ENCODE measurements around the gene CYFIP1.

CYFIP1 gene

GRCh38 chr15:22863356-22863755 is 116.8 kb downstream of the CYFIP1 start:
- no peak for DNase-seq

GRCh38 chr15:22861161-22861560 is 119.0 kb downstream of the CYFIP1 start:
- no peak for DNase-seq

DNA sequence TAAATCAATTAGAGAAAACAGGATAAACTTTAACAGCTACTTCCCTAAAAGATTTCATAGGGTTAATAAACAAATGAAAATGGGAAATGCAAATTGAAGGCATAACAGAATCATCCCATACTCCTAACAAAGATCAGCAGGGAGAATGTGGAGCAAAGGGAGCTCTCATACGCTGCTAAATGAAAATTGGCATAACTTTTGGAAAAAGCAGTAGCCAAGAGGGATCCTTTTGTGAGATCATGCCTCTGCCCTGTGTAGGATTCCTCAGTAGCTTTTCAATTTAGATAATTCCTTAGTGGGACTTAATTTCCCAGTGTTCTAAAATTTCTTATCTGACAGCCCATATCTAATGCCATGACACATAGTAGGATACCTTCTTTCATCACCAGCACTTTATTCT is 123.5 kb downstream of the CYFIP1 start:
- no peak for DNase-seq

DNA sequence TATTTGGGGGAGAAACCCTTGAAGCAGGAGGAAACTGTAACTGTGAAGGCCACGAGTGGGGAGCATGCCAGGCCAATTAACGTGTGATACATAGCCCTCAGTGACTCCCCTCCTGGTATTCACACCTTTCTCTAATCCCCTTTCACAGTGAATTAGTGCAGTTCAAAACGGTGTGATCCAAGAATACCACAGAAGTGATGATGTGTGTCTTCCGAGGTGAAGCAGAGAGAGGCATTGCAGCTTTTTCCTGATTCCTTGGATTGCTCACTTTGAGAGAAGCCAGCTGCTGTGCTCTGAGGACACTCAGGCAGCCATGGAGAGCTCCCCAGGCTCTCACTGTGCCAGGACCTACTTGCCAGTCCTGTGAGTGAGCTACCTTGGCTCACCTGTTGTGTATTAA is 124.4 kb downstream of the CYFIP1 start:
- no peak for DNase-seq

DNA sequence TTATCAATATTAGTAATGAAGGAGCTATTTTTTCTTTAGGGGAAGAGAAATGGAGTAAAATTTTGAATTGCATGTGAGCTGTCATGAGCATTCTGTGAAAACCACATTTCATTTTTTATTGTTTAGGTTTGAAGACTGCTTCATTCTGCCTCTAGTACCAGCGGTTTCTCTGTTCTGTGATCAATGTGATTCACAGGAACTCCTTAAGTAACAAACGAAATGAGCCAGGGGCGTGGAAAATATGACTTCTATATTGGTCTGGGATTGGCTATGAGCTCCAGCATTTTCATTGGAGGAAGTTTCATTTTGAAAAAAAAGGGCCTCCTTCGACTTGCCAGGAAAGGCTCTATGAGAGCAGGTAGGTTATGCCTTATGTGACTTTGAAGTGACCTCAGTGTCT is 128.7 kb downstream of the CYFIP1 start:
- no peak for DNase-seq

GRCh38 chr15:22850055-22850454 is 130.1 kb downstream of the CYFIP1 start:
- no peak for DNase-seq

- DNase-seq, result no peak
These were observed 134.1 kb downstream of the CYFIP1 start for GRCh38 chr15:22846073-22846472.

GRCh38 chr15:22845289-22845900 is 134.8 kb downstream of the CYFIP1 start:
- DNase-seq, result no peak

GRCh38 chr15:22844421-22845288 is 135.5 kb downstream of the CYFIP1 start:
- DNase-seq, result no peak

GRCh38 chr15:22839046-22839695 is 141.0 kb downstream of the CYFIP1 start:
- no peak for DNase-seq

- peak; percentile 98 for DNase-seq
These were observed 141.7 kb downstream of the CYFIP1 start, which contains the start of gene NIPA2 for GRCh38 chr15:22838292-22839042. NIPA2 (plus strand) TSS chr15:22838666; CDS start chr15:22851732, 13,066 bp downstream.

- DNase-seq, result no peak
These were observed 148.7 kb downstream of the CYFIP1 start for GRCh38 chr15:22831473-22831872.

- no peak for DNase-seq
These were observed 153.0 kb downstream of the CYFIP1 start for GRCh38 chr15:22827125-22827524.

DNA sequence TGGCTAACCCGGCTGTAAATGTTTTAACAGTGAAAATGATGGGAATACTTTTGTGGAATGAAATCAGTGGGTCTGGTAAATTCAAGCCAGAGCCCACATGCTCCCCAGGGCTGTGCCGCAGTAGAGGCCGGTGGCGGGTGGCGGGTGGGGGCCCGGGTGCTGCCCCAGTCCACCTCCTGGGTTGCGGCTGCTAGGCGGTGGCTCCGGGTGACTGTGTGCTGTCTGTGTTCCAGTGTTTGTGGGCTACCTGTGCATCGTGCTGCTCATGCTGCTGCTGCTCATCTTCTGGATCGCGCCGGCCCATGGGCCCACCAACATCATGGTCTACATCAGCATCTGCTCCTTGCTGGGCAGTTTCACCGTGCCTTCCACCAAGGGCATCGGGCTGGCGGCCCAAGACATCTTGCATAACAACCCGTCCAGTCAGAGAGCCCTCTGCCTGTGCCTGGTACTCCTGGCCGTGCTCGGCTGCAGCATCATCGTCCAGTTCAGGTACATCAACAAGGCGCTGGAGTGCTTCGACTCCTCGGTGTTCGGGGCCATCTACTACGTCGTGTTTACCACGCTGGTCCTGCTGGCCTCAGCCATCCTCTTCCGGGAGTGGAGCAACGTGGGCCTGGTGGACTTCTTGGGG is 156.6 kb downstream of the CYFIP1 start:
- no peak for DNase-seq

DNA sequence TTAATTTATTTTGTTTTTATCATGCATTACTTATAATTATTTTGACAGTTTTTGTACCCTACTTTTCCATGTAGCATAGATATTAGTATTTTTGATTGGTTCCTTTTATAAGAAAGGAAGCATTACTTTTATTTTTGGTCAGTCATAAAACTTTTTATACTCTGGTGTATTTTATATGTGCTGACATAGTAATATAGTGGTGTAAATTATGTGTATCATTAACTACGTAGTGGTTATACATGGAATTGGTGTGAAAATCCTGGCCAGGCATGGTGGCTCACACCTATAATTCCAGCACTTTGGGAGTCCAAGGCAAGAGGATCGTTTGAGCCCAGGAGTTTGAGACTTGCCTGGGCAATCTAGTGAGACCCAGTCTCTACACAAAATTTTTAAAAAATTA is 160.5 kb downstream of the CYFIP1 start:
- DNase-seq, result no peak
